Measurements from ENCODE around the gene EGFLAM.

DNA sequence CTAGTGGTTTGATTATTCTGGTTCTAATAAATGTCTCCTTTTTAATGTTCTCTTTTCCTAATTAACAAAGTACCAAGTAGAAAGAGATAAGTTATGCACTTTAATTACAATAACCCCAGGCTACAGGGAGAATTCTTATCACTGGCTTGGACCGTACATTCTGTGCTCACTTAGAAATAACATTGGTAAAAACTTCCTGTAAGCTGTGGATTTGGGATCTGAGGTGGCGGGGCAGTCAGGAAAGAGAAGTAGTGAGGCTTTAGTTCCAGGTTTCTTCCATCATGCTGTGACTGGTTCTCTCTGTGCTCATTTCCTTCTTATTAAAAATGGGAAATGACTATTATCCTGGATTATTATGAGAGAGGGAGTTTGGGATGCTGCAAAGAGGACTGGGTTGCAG lies 142.0 kb downstream of the EGFLAM start:
- TF ChIP-seq, protein P1, sequence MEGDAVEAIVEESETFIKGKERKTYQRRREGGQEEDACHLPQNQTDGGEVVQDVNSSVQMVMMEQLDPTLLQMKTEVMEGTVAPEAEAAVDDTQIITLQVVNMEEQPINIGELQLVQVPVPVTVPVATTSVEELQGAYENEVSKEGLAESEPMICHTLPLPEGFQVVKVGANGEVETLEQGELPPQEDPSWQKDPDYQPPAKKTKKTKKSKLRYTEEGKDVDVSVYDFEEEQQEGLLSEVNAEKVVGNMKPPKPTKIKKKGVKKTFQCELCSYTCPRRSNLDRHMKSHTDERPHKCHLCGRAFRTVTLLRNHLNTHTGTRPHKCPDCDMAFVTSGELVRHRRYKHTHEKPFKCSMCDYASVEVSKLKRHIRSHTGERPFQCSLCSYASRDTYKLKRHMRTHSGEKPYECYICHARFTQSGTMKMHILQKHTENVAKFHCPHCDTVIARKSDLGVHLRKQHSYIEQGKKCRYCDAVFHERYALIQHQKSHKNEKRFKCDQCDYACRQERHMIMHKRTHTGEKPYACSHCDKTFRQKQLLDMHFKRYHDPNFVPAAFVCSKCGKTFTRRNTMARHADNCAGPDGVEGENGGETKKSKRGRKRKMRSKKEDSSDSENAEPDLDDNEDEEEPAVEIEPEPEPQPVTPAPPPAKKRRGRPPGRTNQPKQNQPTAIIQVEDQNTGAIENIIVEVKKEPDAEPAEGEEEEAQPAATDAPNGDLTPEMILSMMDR (conservative IDR thresholded peaks at IDR 0.05; ENCODE audit: low read depth, low read length) = no peak
- no peak for TF ChIP-seq EZH2 (IDR thresholded peaks at IDR 0.05; ENCODE audit: borderline replicate concordance, low read depth, low read length, poor library complexity, severe bottlenecking)
